ENCODE results near the gene KLK3.

Gene KLK3

DNA sequence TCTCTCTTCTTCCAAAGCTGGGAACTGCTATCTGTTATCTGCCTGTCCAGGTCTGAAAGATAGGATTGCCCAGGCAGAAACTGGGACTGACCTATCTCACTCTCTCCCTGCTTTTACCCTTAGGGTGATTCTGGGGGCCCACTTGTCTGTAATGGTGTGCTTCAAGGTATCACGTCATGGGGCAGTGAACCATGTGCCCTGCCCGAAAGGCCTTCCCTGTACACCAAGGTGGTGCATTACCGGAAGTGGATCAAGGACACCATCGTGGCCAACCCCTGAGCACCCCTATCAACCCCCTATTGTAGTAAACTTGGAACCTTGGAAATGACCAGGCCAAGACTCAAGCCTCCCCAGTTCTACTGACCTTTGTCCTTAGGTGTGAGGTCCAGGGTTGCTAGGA lies 5.1 kb downstream of the KLK3 start:
- Histone ChIP-seq H3K27me3 (ENCODE audit: control insufficient read depth in 1 of 2, insufficient read depth in 2 of 2, low read length in 2 of 2) (peaks cover 4 to 7% of the 10 kb centered on the region in 2 donors), H3K36me3 (ENCODE audit: control insufficient read depth in 1 of 2, insufficient read depth in 2 of 2, low read length in 2 of 2) (no peaks in the 10 kb centered on the region), H3K4me3 (ENCODE audit: low read depth in 1 of 2, low read length in 2 of 2) (no peak overlapping the region), H3K27ac (ENCODE audit: low read depth, low read length) (no peak overlapping the region), H3K9ac (ENCODE audit: low read depth in 1 of 2, low read length in 2 of 2) (no peak overlapping the region), H3K4me1 (ENCODE audit: control insufficient read depth in 1 of 2, insufficient read depth in 2 of 2, low read length in 2 of 2) (peaks cover 0 to 4% of the 10 kb centered on the region in 2 donors), H3K9me3 (ENCODE audit: control insufficient read depth in 1 of 2, low read length in 2 of 2) (no peaks in the 10 kb centered on the region)

- peaks cover 0 to 4% of the 10 kb centered on the region in 2 donors for H3K4me1 ChIP-seq (ENCODE audit: control insufficient read depth in 1 of 2, insufficient read depth in 2 of 2, low read length in 2 of 2)
- H3K27me3 ChIP-seq (ENCODE audit: control insufficient read depth in 1 of 2, insufficient read depth in 2 of 2, low read length in 2 of 2), result peaks cover 4 to 7% of the 10 kb centered on the region in 2 donors
- H3K9me3 ChIP-seq (ENCODE audit: control insufficient read depth in 1 of 2, low read length in 2 of 2), result no peaks in the 10 kb centered on the region
- H3K36me3 ChIP-seq (ENCODE audit: control insufficient read depth in 1 of 2, insufficient read depth in 2 of 2, low read length in 2 of 2), result no peaks in the 10 kb centered on the region
- H3K27ac ChIP-seq (ENCODE audit: low read depth, low read length), result no peak overlapping the region
- no peak overlapping the region for H3K9ac ChIP-seq (ENCODE audit: low read depth in 1 of 2, low read length in 2 of 2)
- H3K4me3 ChIP-seq (ENCODE audit: low read depth in 1 of 2, low read length in 2 of 2), result no peak overlapping the region
Observed at GRCh38 chr19:50861010-50861409, 6.3 kb downstream of the KLK3 start.

DNA sequence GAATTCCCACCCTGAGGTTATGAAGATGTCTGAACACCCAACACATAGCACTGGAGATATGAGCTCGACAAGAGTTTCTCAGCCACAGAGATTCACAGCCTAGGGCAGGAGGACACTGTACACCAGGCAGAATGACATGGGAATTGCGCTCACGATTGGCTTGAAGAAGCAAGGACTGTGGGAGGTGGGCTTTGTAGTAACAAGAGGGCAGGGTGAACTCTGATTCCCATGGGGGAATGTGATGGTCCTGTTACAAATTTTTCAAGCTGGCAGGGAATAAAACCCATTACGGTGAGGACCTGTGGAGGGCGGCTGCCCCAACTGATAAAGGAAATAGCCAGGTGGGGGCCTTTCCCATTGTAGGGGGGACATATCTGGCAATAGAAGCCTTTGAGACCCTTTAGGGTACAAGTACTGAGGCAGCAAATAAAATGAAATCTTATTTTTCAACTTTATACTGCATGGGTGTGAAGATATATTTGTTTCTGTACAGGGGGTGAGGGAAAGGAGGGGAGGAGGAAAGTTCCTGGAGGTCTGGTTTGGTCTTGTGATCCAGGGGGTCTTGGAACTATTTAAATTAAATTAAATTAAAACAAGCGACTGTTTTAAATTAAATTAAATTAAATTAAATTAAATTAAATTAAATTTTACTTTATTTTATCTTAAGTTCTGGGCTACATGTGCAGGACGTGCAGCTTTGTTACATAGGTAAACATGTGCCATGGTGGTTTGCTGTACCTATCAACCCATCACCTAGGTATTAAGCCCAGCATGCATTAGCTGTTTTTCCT lies 7.0 kb downstream of the KLK3 start:
- Histone ChIP-seq H3K4me1 (ENCODE audit: control insufficient read depth in 1 of 2, insufficient read depth in 2 of 2, low read length in 2 of 2) (peaks cover 0 to 4% of the 10 kb centered on the region in 2 donors), H3K4me3 (ENCODE audit: low read depth in 1 of 2, low read length in 2 of 2) (no peak overlapping the region), H3K36me3 (ENCODE audit: control insufficient read depth in 1 of 2, insufficient read depth in 2 of 2, low read length in 2 of 2) (no peaks in the 10 kb centered on the region), H3K9me3 (ENCODE audit: control insufficient read depth in 1 of 2, low read length in 2 of 2) (no peaks in the 10 kb centered on the region), H3K27ac (ENCODE audit: low read depth, low read length) (no peak overlapping the region), H3K9ac (ENCODE audit: low read depth in 1 of 2, low read length in 2 of 2) (no peak overlapping the region), H3K27me3 (ENCODE audit: control insufficient read depth in 1 of 2, insufficient read depth in 2 of 2, low read length in 2 of 2) (peaks cover 4 to 7% of the 10 kb centered on the region in 2 donors)

DNA sequence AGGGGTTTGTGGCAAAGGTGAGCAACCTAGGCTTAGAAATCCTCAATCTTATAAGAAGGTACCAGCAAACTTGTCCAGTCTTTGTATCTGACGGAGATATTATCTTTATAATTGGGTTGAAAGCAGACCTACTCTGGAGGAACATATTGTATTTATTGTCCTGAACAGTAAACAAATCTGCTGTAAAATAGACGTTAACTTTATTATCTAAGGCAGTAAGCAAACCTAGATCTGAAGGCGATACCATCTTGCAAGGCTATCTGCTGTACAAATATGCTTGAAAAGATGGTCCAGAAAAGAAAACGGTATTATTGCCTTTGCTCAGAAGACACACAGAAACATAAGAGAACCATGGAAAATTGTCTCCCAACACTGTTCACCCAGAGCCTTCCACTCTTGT lies 14.8 kb downstream of the KLK3 start:
- H3K9ac ChIP-seq (ENCODE audit: low read depth in 1 of 2, low read length in 2 of 2), result no peak overlapping the region
- no peak overlapping the region for H3K27ac ChIP-seq (ENCODE audit: low read depth, low read length)
- no peak overlapping the region for H3K4me3 ChIP-seq (ENCODE audit: low read depth in 1 of 2, low read length in 2 of 2)
- peaks cover 0 to 6% of the 10 kb centered on the region in 2 donors for H3K27me3 ChIP-seq (ENCODE audit: control insufficient read depth in 1 of 2, insufficient read depth in 2 of 2, low read length in 2 of 2)
- no peaks in the 10 kb centered on the region for H3K36me3 ChIP-seq (ENCODE audit: control insufficient read depth in 1 of 2, insufficient read depth in 2 of 2, low read length in 2 of 2)
- no peaks in the 10 kb centered on the region for H3K9me3 ChIP-seq (ENCODE audit: control insufficient read depth in 1 of 2, low read length in 2 of 2)
- no peaks in the 10 kb centered on the region for H3K4me1 ChIP-seq (ENCODE audit: control insufficient read depth in 1 of 2, insufficient read depth in 2 of 2, low read length in 2 of 2)

- no peaks in the 10 kb centered on the region for H3K9me3 ChIP-seq (ENCODE audit: control insufficient read depth in 1 of 2, low read length in 2 of 2)
- H3K27ac ChIP-seq (ENCODE audit: low read depth, low read length), result no peak overlapping the region
- H3K4me3 ChIP-seq (ENCODE audit: low read depth in 1 of 2, low read length in 2 of 2), result no peak overlapping the region
- no peaks in the 10 kb centered on the region for H3K4me1 ChIP-seq (ENCODE audit: control insufficient read depth in 1 of 2, insufficient read depth in 2 of 2, low read length in 2 of 2)
- H3K36me3 ChIP-seq (ENCODE audit: control insufficient read depth in 1 of 2, insufficient read depth in 2 of 2, low read length in 2 of 2), result no peaks in the 10 kb centered on the region
- no peak overlapping the region for H3K9ac ChIP-seq (ENCODE audit: low read depth in 1 of 2, low read length in 2 of 2)
- H3K27me3 ChIP-seq (ENCODE audit: control insufficient read depth in 1 of 2, insufficient read depth in 2 of 2, low read length in 2 of 2), result peaks cover 0 to 6% of the 10 kb centered on the region in 2 donors
Observed at GRCh38 chr19:50870417-50871089, 15.8 kb downstream of the KLK3 start.

DNA sequence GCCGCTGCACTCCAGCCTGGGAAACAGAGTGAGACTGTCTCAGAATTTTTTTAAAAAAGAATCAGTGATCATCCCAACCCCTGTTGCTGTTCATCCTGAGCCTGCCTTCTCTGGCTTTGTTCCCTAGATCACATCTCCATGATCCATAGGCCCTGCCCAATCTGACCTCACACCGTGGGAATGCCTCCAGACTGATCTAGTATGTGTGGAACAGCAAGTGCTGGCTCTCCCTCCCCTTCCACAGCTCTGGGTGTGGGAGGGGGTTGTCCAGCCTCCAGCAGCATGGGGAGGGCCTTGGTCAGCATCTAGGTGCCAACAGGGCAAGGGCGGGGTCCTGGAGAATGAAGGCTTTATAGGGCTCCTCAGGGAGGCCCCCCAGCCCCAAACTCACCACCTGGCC lies 18.3 kb downstream of the KLK3 start, which contains the start of gene KLK2:
Gene KLK2, plus strand, starts transcription at position 384 of the 400 bp plus-strand sequence. CDS start 35 bp downstream, outside the sequence.
- Histone ChIP-seq H3K9ac (ENCODE audit: low read depth in 1 of 2, low read length in 2 of 2) (no peak within 1 kb of the TSS), H3K4me1 (ENCODE audit: control insufficient read depth in 1 of 2, insufficient read depth in 2 of 2, low read length in 2 of 2) (no peaks in the 10 kb centered on the region), H3K27ac (ENCODE audit: low read depth, low read length) (no peak within 1 kb of the TSS), H3K36me3 (ENCODE audit: control insufficient read depth in 1 of 2, insufficient read depth in 2 of 2, low read length in 2 of 2) (no peaks in the 10 kb centered on the region), H3K4me3 (ENCODE audit: low read depth in 1 of 2, low read length in 2 of 2) (no peak within 1 kb of the TSS), H3K9me3 (ENCODE audit: control insufficient read depth in 1 of 2, low read length in 2 of 2) (no peaks in the 10 kb centered on the region), H3K27me3 (ENCODE audit: control insufficient read depth in 1 of 2, insufficient read depth in 2 of 2, low read length in 2 of 2) (peaks cover 0 to 9% of the 10 kb centered on the region in 2 donors)

GRCh38 chr19:50874211-50874610 lies 19.5 kb downstream of the KLK3 start:
- no peak overlapping the region for H3K9ac ChIP-seq (ENCODE audit: low read depth in 1 of 2, low read length in 2 of 2)
- H3K27me3 ChIP-seq (ENCODE audit: control insufficient read depth in 1 of 2, insufficient read depth in 2 of 2, low read length in 2 of 2), result peaks cover 0 to 9% of the 10 kb centered on the region in 2 donors
- no peaks in the 10 kb centered on the region for H3K4me1 ChIP-seq (ENCODE audit: control insufficient read depth in 1 of 2, insufficient read depth in 2 of 2, low read length in 2 of 2)
- no peak overlapping the region for H3K4me3 ChIP-seq (ENCODE audit: low read depth in 1 of 2, low read length in 2 of 2)
- H3K27ac ChIP-seq (ENCODE audit: low read depth, low read length), result no peak overlapping the region
- H3K36me3 ChIP-seq (ENCODE audit: control insufficient read depth in 1 of 2, insufficient read depth in 2 of 2, low read length in 2 of 2), result no peaks in the 10 kb centered on the region
- H3K9me3 ChIP-seq (ENCODE audit: control insufficient read depth in 1 of 2, low read length in 2 of 2), result no peaks in the 10 kb centered on the region

DNA sequence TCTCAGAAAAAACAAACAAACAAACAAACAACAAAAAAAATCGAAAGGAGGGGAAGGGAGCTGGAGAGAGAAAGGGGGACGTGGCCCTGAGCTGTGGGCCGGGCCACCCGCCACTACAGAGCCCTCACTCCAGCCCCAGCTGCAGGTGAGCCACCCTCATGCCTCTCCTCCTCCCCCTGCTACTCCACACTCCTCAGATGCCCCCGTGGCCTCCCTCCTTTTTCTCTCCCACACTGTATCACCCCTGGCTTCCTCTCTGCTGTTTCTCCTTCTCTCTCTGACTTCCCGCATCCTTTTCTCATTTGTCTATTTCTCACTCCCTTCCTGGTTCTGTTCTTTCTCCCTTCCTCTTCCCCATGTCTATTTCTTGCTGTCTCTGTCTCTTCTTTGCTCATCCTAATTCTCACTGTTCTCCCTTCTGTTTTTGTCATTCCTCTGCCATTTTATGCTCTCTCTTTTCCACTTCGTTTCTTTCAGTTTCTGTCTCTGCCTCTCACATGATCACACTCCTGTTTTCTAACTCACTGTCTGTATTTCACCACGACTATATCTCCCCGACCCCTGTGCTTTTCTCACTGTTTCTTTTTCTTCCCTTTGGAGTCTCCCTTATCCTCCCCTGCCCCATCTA lies 21.2 kb downstream of the KLK3 start:
- Histone ChIP-seq H3K4me3 (ENCODE audit: low read depth in 1 of 2, low read length in 2 of 2) (no peak overlapping the region), H3K36me3 (ENCODE audit: control insufficient read depth in 1 of 2, insufficient read depth in 2 of 2, low read length in 2 of 2) (no peaks in the 10 kb centered on the region), H3K9ac (ENCODE audit: low read depth in 1 of 2, low read length in 2 of 2) (no peak overlapping the region), H3K4me1 (ENCODE audit: control insufficient read depth in 1 of 2, insufficient read depth in 2 of 2, low read length in 2 of 2) (no peaks in the 10 kb centered on the region), H3K9me3 (ENCODE audit: control insufficient read depth in 1 of 2, low read length in 2 of 2) (no peaks in the 10 kb centered on the region), H3K27me3 (ENCODE audit: control insufficient read depth in 1 of 2, insufficient read depth in 2 of 2, low read length in 2 of 2) (peaks cover 3 to 4% of the 10 kb centered on the region in 2 donors), H3K27ac (ENCODE audit: low read depth, low read length) (no peak overlapping the region)

- no peaks in the 10 kb centered on the region for H3K9me3 ChIP-seq (ENCODE audit: control insufficient read depth in 1 of 2, low read length in 2 of 2)
- no peak overlapping the region for H3K4me3 ChIP-seq (ENCODE audit: low read depth in 1 of 2, low read length in 2 of 2)
- no peaks in the 10 kb centered on the region for H3K4me1 ChIP-seq (ENCODE audit: control insufficient read depth in 1 of 2, insufficient read depth in 2 of 2, low read length in 2 of 2)
- H3K9ac ChIP-seq (ENCODE audit: low read depth in 1 of 2, low read length in 2 of 2), result no peak overlapping the region
- H3K27ac ChIP-seq (ENCODE audit: low read depth, low read length), result no peak overlapping the region
- H3K27me3 ChIP-seq (ENCODE audit: control insufficient read depth in 1 of 2, insufficient read depth in 2 of 2, low read length in 2 of 2), result peaks cover 3 to 4% of the 10 kb centered on the region in 2 donors
- no peaks in the 10 kb centered on the region for H3K36me3 ChIP-seq (ENCODE audit: control insufficient read depth in 1 of 2, insufficient read depth in 2 of 2, low read length in 2 of 2)
Observed at GRCh38 chr19:50876456-50876855, 21.7 kb downstream of the KLK3 start.

DNA sequence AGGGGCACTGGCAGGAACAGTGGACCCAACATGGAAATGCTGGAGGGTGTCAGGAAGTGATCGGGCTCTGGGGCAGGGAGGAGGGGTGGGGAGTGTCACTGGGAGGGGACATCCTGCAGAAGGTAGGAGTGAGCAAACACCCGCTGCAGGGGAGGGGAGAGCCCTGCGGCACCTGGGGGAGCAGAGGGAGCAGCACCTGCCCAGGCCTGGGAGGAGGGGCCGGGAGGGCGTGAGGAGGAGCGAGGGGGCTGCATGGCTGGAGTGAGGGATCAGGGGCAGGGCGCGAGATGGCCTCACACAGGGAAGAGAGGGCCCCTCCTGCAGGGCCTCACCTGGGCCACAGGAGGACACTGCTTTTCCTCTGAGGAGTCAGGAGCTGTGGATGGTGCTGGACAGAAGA lies 22.6 kb downstream of the KLK3 start:
- H3K9me3 ChIP-seq (ENCODE audit: control insufficient read depth in 1 of 2, low read length in 2 of 2), result no peaks in the 10 kb centered on the region
- no peak overlapping the region for H3K27ac ChIP-seq (ENCODE audit: low read depth, low read length)
- H3K36me3 ChIP-seq (ENCODE audit: control insufficient read depth in 1 of 2, insufficient read depth in 2 of 2, low read length in 2 of 2), result no peaks in the 10 kb centered on the region
- H3K27me3 ChIP-seq (ENCODE audit: control insufficient read depth in 1 of 2, insufficient read depth in 2 of 2, low read length in 2 of 2), result peaks cover 3 to 4% of the 10 kb centered on the region in 2 donors
- no peak overlapping the region for H3K9ac ChIP-seq (ENCODE audit: low read depth in 1 of 2, low read length in 2 of 2)
- no peak overlapping the region for H3K4me3 ChIP-seq (ENCODE audit: low read depth in 1 of 2, low read length in 2 of 2)
- H3K4me1 ChIP-seq (ENCODE audit: control insufficient read depth in 1 of 2, insufficient read depth in 2 of 2, low read length in 2 of 2), result no peaks in the 10 kb centered on the region
